BJ (cell line): ENCODE results near the gene MRPS10. TPM values are rescaled to one million over a fixed set of nuclear protein-coding genes. Genes with fewer than 3 reads are reported as not detected.

ENCODE experiments used
- CTCF ChIA-PET: fragments of 350-600 bp; formaldehyde crosslinking; extraction: SDS; loops from one replicate; lab custom pipeline; 2021; ENCODE audit warnings: antibody characterized with exemption, inconsistent platforms; lab: Yijun Ruan, JAX
- POLR2A ChIA-PET: fragments of 300-600 bp; sonication (Branson Sonifier 250); formaldehyde crosslinking; extraction: SDS; loops from one replicate; lab custom pipeline; 2021; ENCODE audit warnings: antibody characterized with exemption; lab: Charles Lee
- DNase-seq: peaks from one replicate; pipeline ENCODE4 v3.0.0-alpha.2; 2011; ENCODE audit warnings: low read depth
- H3K27me3 ChIP-seq: 2 replicates; pipeline ENCODE4 v1.6.0; 2011; ENCODE audit warnings: low read length; ENCODE audit not compliant: control insufficient read depth, insufficient read depth
- H3K36me3 ChIP-seq: 2 replicates; pipeline ENCODE4 v1.5.1; 2011; ENCODE audit warnings: low read length; ENCODE audit not compliant: control insufficient read depth, insufficient read depth
- H3K4me3 ChIP-seq: 2 replicates; pipeline ENCODE4 v1.5.1; 2011; ENCODE audit warnings: low read depth, mild to moderate bottlenecking, control low read depth, low read length
- polyA plus RNA-seq: library from polyadenylated mRNA; depleted of rRNA; stranded (reverse); fragments of >200 nt; gene quantifications from 2 replicates; pipeline ENCODE4 v1.2.3, GENCODE V29; 2011
- TF ChIP-seq, protein P1 (sequence below): IDR thresholded peaks from 2 replicates; pipeline ENCODE4 v1.5.1; 2011; ENCODE audit warnings: low read depth, mild to moderate bottlenecking, control low read depth, inconsistent platforms, low read length, moderate library complexity; ENCODE audit not compliant: insufficient read depth

MRPS10 gene
- polyA plus RNA-seq, 1 experiment, result 26.4 TPM

DNA sequence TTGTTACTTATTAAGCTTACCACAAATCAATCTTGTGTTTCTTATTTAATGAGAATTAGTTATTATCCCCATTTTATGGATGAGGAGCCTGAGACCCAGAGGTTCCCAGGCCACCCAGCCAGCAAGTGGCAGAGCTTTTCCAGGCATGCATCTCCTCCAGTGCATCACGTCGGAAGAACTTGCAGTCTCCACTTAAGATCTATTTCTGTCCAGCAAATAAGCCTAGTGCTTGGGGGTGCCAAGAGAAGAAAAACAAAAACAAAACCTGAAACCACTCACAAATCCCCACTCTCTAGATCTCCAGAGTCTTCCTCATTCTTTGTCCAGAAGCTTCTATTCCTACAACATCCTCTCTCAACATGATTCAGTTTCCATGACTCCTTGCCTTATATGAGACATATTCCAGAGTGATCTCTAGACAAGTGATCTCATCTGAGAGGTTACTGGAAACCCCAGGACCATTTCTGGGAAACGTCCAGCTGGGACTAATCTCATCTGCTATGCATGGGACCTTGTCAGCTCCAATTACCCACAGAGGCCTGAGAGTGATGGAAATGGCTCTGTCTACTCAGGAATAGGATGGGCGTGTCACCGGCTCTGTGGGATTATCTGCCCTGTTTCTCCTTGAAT lies 27.0 kb downstream of the MRPS10 start:
- DNase-seq, result no peak
- no peaks in the 10 kb centered on the region for H3K27me3 ChIP-seq
- TF ChIP-seq, protein P1, sequence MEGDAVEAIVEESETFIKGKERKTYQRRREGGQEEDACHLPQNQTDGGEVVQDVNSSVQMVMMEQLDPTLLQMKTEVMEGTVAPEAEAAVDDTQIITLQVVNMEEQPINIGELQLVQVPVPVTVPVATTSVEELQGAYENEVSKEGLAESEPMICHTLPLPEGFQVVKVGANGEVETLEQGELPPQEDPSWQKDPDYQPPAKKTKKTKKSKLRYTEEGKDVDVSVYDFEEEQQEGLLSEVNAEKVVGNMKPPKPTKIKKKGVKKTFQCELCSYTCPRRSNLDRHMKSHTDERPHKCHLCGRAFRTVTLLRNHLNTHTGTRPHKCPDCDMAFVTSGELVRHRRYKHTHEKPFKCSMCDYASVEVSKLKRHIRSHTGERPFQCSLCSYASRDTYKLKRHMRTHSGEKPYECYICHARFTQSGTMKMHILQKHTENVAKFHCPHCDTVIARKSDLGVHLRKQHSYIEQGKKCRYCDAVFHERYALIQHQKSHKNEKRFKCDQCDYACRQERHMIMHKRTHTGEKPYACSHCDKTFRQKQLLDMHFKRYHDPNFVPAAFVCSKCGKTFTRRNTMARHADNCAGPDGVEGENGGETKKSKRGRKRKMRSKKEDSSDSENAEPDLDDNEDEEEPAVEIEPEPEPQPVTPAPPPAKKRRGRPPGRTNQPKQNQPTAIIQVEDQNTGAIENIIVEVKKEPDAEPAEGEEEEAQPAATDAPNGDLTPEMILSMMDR, result no peak
- H3K36me3 ChIP-seq, result no peaks in the 10 kb centered on the region
- CTCF ChIA-PET, result interaction anchor here (1.2 to 1.3 kb wide), 2 partner anchors 24 kb away, joined by 4 to 7 read pairs; no protein-coding TSS in a partner anchor
- H3K4me3 ChIP-seq, result no peak overlapping the region
- POLR2A ChIA-PET, result no interaction called here

DNA sequence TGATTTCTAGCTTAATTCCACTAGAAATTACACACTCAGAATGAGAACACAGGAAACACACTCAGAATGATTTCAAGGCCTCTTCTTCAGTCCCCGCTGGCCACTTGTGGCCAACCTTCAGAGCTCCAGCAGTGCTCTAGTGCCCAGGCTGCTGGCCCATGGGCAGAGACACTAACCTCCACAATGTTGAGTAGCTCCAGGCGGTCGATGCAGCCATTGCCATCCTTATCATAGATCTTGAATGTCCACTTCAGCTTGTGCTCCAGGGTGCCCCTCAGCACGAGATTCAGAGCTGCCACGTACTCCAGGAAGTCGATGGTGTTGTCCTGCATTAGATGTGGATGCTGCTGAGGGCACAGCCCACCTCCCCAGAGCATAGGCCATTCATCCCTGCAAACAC lies 29.3 kb downstream of the MRPS10 start:
- TF ChIP-seq, protein P1, result no peak
- POLR2A ChIA-PET, result interaction anchor here (0.7 kb wide), 1 partner anchor 23 kb away, joined by 4 read pairs; no protein-coding TSS in a partner anchor
- no peaks in the 10 kb centered on the region for H3K36me3 ChIP-seq
- CTCF ChIA-PET, result interaction anchor here (0.6 to 1.7 kb wide), 3 partner anchors 26 to 359 kb away, joined by 3 to 6 read pairs (median 4); no protein-coding TSS in a partner anchor
- no peak for DNase-seq
- H3K27me3 ChIP-seq, result no peaks in the 10 kb centered on the region
- H3K4me3 ChIP-seq, result no peak overlapping the region

- H3K4me3 ChIP-seq, result no peak overlapping the region
- CTCF ChIA-PET, result interaction anchor here (1.0 kb wide), 1 partner anchor 18 kb away, joined by 4 read pairs; no protein-coding TSS in a partner anchor
- no peaks in the 10 kb centered on the region for H3K36me3 ChIP-seq
- TF ChIP-seq, protein P1, result no peak
- H3K27me3 ChIP-seq, result no peaks in the 10 kb centered on the region
- POLR2A ChIA-PET, result no interaction called here
- DNase-seq, result no peak
Measured at GRCh38 chr6:42185597-42185996, 32.1 kb downstream of the MRPS10 start.

- ChIA-PET POLR2A (no interaction called here), CTCF (interaction anchor here (1.0 kb wide), 1 partner anchor 17 kb away, joined by 4 read pairs; no protein-coding TSS in a partner anchor)
- TF ChIP-seq, protein P1, result no peak
- no peak for DNase-seq
- Histone ChIP-seq H3K27me3 (no peaks in the 10 kb centered on the region), H3K36me3 (no peaks in the 10 kb centered on the region), H3K4me3 (no peak overlapping the region)
Measured at GRCh38 chr6:42184475-42184874, 33.2 kb downstream of the MRPS10 start.

DNA sequence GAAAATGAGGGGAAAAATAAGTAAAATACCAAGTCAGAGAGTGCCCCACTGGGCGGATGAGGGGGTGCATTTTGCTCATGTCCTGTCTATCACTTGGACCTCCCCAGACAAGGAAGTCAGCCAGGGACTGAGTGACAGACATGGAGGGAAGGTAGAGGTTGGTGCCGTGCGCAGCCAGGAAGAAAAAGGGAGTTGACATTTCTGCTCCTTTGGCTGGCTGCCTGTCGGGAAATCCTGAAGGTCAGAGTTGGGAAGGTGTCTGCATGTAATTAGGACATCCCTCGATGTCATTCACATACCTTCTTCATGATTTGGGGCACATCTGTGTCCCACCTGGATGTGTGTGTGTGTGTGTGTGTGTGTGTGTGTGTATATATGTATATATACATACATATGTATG lies 35.6 kb downstream of the MRPS10 start:
- Histone ChIP-seq H3K27me3 (no peaks in the 10 kb centered on the region), H3K4me3 (no peak overlapping the region), H3K36me3 (no peaks in the 10 kb centered on the region)
- no peak for DNase-seq
- TF ChIP-seq, protein P1, result no peak
- CTCF ChIA-PET, result no interaction called here
- POLR2A ChIA-PET, result no interaction called here
